NCI-H2107 treated with DMSO at 0.1 percent for 48 hours (cell line): ENCODE measurements around the gene GMDS.

Source experiments
- DNase-seq: peaks from one replicate; lab custom pipeline; 2025; ENCODE audit not compliant: unreplicated experiment; lab: John Stamatoyannopoulos, UW

GMDS gene

GRCh38 chr6:1817033-1817761 is 428.2 kb downstream of the GMDS start:
- no peak for DNase-seq

- DNase-seq: no peak
Measured at GRCh38 chr6:1815827-1816452, 429.5 kb downstream of the GMDS start.

GRCh38 chr6:1814279-1814678 is 431.1 kb downstream of the GMDS start:
- no peak for DNase-seq

GRCh38 chr6:1812487-1812886 is 432.9 kb downstream of the GMDS start:
- no peak for DNase-seq

GRCh38 chr6:1812034-1812433 is 433.4 kb downstream of the GMDS start:
- no peak for DNase-seq

- DNase-seq: no peak
Measured at GRCh38 chr6:1810880-1811279, 434.5 kb downstream of the GMDS start.

- no peak for DNase-seq
Measured at GRCh38 chr6:1809291-1809988, 436.0 kb downstream of the GMDS start.

GRCh38 chr6:1806935-1807334 is 438.5 kb downstream of the GMDS start:
- no peak for DNase-seq

- no peak for DNase-seq
Measured at GRCh38 chr6:1802491-1803395, 442.7 kb downstream of the GMDS start.

- no peak for DNase-seq
Measured at GRCh38 chr6:1801401-1801800, 444.0 kb downstream of the GMDS start.

GRCh38 chr6:1800845-1801244 is 444.6 kb downstream of the GMDS start:
- no peak for DNase-seq

- no peak for DNase-seq
Measured at GRCh38 chr6:1798965-1799325, 446.5 kb downstream of the GMDS start.

- no peak for DNase-seq
Measured at GRCh38 chr6:1798303-1798964, 447.0 kb downstream of the GMDS start.

- DNase-seq: no peak
Measured at GRCh38 chr6:1797801-1798200, 447.6 kb downstream of the GMDS start.

- no peak for DNase-seq
Measured at GRCh38 chr6:1796706-1797529, 448.5 kb downstream of the GMDS start.

- DNase-seq: no peak
Measured at GRCh38 chr6:1795910-1796309, 449.5 kb downstream of the GMDS start.

- no peak for DNase-seq
Measured at GRCh38 chr6:1792989-1793388, 452.4 kb downstream of the GMDS start.

- DNase-seq: no peak
Measured at GRCh38 chr6:1790684-1791083, 454.7 kb downstream of the GMDS start.

GRCh38 chr6:1789092-1789491 is 456.3 kb downstream of the GMDS start:
- no peak for DNase-seq

GRCh38 chr6:1787894-1788293 is 457.5 kb downstream of the GMDS start:
- DNase-seq: no peak
